ENCODE data around the gene NFIC.
A peak's percentile ranks its signal among the peaks of the same experiment; 100 is the strongest.
"Not testable (repeated sequence)": the region's sequence is repeated elsewhere in the genome, so short reads cannot be mapped to it uniquely, and the experiment has no call there.

Gene NFIC

GRCh38 chr19:3365836-3366752, at the start of gene NFIC:
NFIC (plus strand) TSS chr19:3366583; CDS start chr19:3366637, 54 bp downstream.
- DNase-seq = peak; percentile 46 to 63

GRCh38 chr19:3316659-3317207, 49.6 kb upstream of the NFIC start:
- no peak for DNase-seq

DNA sequence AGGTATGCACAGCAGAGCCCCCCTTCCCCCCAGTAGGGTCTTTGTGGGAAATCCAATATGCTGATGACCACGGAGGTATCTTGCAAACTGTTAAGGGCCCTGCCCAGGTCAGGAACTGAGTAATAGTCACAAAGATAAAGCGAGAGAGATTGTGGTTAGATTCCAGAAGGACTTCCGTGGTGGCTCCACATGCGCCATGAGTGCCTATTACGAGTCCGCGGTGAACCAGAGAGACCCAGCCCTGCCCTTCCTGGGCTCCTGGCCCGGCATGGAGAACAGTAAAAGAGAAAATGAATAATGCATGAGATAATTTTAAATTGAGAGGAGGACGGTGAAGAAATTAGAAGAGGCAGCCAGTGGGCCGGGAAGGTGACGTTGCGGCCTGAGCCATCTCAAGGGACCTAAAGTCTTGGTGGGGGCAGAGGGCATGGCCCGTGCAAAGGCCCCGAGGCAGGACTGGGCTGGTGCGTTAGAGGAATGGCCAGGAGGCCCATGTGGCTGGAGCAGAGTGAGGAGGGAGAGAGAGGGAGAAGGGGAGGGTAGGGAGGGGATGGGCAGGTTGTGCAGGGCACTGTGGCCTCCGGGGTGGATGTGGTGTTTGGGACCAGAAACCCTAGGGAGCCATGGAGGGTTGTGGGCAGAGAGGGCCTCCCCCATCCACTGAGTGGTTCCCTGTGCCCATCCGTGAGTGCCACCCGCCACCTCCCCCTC, 46.6 kb upstream of the NFIC start:
- DNase-seq = no peak

GRCh38 chr19:3320354-3320670, 46.1 kb upstream of the NFIC start:
- DNase-seq = no peak

GRCh38 chr19:3320853-3321252, 45.5 kb upstream of the NFIC start:
- DNase-seq = no peak

DNA sequence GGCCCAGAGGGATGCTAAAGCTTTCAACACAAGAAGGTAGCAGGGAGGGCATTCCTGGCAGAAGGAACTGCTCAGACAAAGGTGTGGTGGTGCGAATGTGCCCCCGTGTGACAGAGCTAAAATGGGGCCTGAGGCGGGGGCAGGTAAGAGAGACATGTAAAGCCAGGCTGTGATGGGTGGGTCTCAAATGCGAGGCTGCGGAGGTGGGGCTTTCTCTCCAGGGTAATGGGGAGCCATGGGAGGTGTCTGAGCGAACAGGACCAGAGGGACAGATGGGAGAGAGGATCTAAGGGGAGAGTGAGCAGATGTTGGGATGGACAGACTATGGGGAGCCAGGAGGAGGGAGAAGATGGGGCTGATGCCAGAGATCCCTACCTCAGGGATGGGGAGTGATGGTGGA, 44.7 kb upstream of the NFIC start:
- no peak for DNase-seq

- no peak for DNase-seq
Measured at GRCh38 chr19:3322199-3322978, 44.0 kb upstream of the NFIC start.

- DNase-seq = no peak
Measured at GRCh38 chr19:3323026-3323425, 43.4 kb upstream of the NFIC start.

DNA sequence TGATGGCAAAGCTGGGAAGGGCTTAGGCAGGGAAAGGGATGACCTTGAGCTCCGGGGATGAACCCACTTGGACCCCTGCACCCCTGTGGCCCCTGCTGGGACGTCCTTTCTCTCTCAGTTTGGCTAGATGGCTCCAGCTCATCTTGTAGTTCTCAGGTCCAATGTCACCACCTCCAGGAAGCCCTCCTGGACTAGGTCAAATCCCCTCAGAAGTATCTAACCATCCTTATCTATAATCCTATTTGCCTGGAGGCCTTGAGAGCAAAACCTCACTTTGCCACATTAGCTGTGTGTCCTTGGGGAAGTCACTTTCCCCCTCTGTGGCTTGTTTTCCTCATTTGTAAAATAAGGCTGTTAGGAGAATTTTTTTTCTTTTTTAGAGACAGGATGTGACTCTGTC, 42.7 kb upstream of the NFIC start:
- DNase-seq = no peak

GRCh38 chr19:3324405-3324856, 42.0 kb upstream of the NFIC start:
- DNase-seq = peak; percentile 88 to 89

DNA sequence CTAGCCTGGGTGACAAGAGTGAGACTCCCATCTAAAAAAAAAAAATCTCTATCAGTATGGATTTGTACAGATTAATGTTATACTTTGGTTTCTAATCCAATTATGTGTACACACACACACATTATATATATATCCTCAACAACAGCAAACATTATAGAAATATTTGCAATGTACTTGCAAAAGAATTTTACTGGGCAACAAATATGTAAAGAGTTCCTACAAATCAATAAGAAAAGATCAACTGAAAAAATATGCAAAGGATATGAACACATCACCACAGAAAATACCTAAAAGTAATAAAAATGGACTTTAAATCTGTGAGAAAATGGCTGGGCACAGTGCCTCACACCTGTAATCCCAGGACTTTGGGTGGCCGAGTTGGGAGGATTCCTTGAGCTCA, 40.9 kb upstream of the NFIC start:
- no peak for DNase-seq

- no peak for DNase-seq
Measured at GRCh38 chr19:3328743-3329142, 37.6 kb upstream of the NFIC start.

DNA sequence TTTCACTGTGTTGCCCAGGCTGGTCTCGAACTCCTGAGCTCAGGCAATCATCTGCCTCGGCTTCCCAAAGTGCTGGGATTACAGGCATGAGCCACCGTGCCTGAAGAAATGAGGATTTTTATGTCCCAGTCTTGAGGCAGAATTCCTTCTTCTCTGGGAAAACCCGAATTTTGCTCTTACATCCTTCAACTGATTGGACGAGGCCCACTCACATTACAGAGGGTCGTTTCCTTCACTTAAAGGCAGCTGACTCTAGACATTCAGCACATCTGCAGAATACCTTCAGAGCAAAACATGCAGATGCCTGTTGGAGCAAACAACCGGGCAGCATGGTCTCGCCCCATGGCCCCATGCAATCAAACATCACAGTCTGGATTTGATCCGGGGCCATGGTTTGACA, 36.3 kb upstream of the NFIC start:
- DNase-seq = no peak

GRCh38 chr19:3332232-3332631, 34.2 kb upstream of the NFIC start:
- not testable (repeated sequence) for DNase-seq

GRCh38 chr19:3333020-3333583, 33.3 kb upstream of the NFIC start:
- DNase-seq = no peak

- no peak for DNase-seq
Measured at GRCh38 chr19:3333662-3334061, 32.7 kb upstream of the NFIC start.

DNA sequence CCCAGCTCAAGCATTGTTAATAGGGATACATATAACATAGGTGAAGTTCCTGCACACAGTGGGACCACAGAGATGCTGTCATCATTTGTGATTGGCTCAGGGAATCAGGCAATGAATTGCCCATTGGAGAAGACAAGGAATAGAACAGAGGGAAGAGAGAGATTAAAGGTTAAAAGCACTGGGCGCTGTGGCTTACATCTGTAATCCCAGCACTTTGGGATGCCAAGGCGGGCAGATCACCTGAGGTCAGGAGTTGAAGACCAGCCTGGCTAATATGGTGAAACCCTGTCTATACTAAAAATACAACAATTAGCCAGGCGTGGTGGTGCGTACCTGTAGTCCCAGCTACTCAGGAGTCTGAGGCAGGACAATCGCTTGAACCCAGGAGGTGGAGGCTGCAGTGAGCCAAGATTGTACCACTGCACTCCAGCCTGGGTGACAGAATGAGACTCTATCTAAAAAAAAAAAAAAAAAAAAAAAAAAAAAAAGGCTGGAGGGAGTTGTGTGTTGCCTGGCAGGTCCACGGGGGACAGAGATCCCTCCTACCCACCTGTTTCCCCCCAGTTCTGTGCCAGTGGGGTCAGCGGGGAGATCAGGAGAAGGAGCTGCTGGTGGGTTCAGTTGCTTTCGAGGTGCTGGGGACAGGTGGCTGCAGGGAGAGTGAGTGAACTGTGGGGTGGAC, 31.5 kb upstream of the NFIC start:
- not testable (repeated sequence) for DNase-seq

- DNase-seq = no peak
Measured at GRCh38 chr19:3335431-3336350, 30.7 kb upstream of the NFIC start.

DNA sequence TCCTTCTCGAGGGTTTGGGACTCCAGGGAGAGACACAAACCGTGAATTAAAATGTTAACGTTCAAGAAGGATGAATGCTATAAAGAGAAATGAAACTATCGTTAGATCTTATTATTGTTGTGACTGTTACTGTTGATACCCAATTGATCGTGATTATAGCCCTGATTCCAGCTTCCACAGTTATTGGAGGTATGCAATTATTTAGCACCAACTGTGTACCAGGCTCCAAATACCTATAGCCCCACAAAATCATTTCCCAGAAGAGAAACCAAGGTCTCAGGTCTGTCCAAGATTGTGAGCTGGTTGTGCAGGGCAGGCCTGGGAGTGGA, 30.1 kb upstream of the NFIC start:
- no peak for DNase-seq

GRCh38 chr19:3336680-3337523, 29.5 kb upstream of the NFIC start:
- no peak for DNase-seq
